Measurements from ENCODE around the gene RASAL1.

RASAL1 gene

DNA sequence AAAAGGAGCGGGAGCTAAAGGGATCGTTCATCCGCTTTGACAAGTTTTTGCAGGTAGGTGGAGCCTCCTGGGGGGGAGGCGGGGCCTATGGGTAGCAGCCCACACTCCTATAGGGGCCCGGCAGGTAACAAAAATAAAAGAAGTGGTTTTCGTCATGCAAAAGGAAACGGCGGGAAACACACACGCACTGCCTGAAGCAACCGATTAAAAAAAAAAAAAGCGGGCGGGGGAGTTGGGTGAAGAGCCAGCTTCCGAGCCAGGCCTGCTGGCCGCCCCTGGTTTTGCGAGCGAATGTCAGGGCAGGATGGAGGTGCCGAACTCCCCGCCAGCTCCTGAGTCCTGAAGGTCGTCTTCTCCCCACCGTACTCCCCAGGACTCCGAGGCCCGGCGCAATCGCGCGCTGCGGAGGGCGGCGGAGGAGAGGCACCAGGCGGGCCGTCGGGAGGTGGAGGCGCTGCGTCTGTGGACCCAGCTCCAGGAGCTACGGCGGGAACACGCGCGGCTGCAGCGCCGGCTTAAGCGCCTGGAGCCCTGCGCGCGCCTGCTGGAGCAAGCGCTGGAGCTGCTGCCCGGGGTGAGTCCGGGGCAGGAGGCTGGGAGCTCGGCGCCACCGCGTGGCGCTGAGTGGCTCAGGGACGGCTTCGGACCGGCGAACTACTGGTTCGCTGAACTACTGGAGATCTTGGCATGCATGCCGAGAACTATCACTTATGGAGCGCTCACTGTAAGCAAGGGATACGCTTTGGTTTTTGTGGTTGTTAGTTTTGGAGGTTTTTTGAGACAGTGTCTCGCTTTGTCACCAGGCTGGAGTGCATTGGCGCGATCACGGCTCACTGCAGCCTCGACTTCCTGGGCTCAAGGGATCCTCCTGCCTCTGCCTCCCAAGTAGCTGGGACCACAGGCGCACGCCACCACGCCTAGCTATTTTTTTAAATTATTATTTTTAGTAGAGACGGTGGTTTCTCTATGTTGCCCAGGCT is 17.6 kb upstream of the RASAL1 start:
- ChIA-PET CTCF (interaction anchor here (0.5 to 2.9 kb wide), 22 partner anchors 8 to 272 kb away, joined by 3 to 31 read pairs (median 3); partner anchors contain the start of gene RASAL1), POLR2A (interaction anchor here (1.0 to 1.6 kb wide), 7 partner anchors 8 to 69 kb away, joined by 3 to 17 read pairs (median 4); partner anchors contain the start of genes DDX54, RASAL1, RITA1 and TPCN1)
- Histone ChIP-seq H3K9me3 (ENCODE audit: control insufficient read depth, insufficient read depth, low read depth, low read length) (no peaks in the 10 kb centered on the region), H3K4me3 (ENCODE audit: low read depth, low read length) (peak overlapping the region; percentile 49), H3K36me3 (ENCODE audit: control insufficient read depth in 2 of 2, insufficient read depth in 1 of 2, low read length in 2 of 2) (peaks cover 0 to 12% of the 10 kb centered on the region in 2 experiments; a peak in 1 of 3 replicates), H3K4me1 (ENCODE audit: control insufficient read depth, insufficient read depth, low read length) (0 out of 2 replicates have a peak, but pooled peaks cover 3% of the 10 kb centered on the region), H3K27ac (ENCODE audit: extremely low read depth, low read depth, low read length) (no peak overlapping the region; the same call in 1 of the 2 replicates)
- TF ChIP-seq ZNF548 (tag by site-specific recombination; IDR thresholded peaks at IDR 0.05) (no peak), ZNF23 (tag by site-specific recombination; IDR thresholded peaks at IDR 0.05; ENCODE audit: borderline replicate concordance) (no peak), ZBTB17 (tag by site-specific recombination; IDR thresholded peaks at IDR 0.05) (peak; percentile 92), ZNF202 (tag by site-specific recombination; IDR thresholded peaks at IDR 0.05; ENCODE audit: borderline replicate concordance) (no peak), IKZF3 (tag by site-specific recombination; IDR thresholded peaks at IDR 0.05) (peak; percentile 71), ZNF785 (tag by site-specific recombination; IDR thresholded peaks at IDR 0.05) (0 out of 2 replicates have a peak, but pooled peaks have one; percentile 47), WT1 (tag by site-specific recombination; IDR thresholded peaks at IDR 0.05) (peak; percentile 13; the same call in 1 of the 2 replicates), ZNF488 (tag by site-specific recombination; IDR thresholded peaks at IDR 0.05) (no peak), ZNF239 (tag by site-specific recombination; IDR thresholded peaks at IDR 0.05) (no peak), GLIS2 (tag by site-specific recombination; IDR thresholded peaks at IDR 0.05) (peak; percentile 14; the same call in 1 of the 2 replicates), ZNF2 (tag by site-specific recombination; IDR thresholded peaks at IDR 0.05) (no peak; the same call in 1 of the 2 replicates), ZNF707 (tag by site-specific recombination; IDR thresholded peaks at IDR 0.05) (no peak), ZBTB20 (tag by site-specific recombination; IDR thresholded peaks at IDR 0.05) (peak; percentile 88), ZNF521 (tag by site-specific recombination; IDR thresholded peaks at IDR 0.05) (no peak), ZNF146 (tag by site-specific recombination; IDR thresholded peaks at IDR 0.05) (no peak), ZNF394 (tag by site-specific recombination; IDR thresholded peaks at IDR 0.05; ENCODE audit: borderline replicate concordance) (peak; percentile 48; the same call in 1 of the 2 replicates), ZNF660 (tag by site-specific recombination; IDR thresholded peaks at IDR 0.05) (peak; percentile 82; the same call in 1 of the 2 replicates), HOXA7 (CRISPR knock-in tag; IDR thresholded peaks at IDR 0.05; ENCODE audit: borderline replicate concordance) (no peak), ZNF658 (tag by site-specific recombination; IDR thresholded peaks at IDR 0.05) (no peak), ZNF792 (tag by site-specific recombination; IDR thresholded peaks at IDR 0.05) (0 out of 2 replicates have a peak, but pooled peaks have one; percentile 35)
- TF ChIP-seq, protein P1, sequence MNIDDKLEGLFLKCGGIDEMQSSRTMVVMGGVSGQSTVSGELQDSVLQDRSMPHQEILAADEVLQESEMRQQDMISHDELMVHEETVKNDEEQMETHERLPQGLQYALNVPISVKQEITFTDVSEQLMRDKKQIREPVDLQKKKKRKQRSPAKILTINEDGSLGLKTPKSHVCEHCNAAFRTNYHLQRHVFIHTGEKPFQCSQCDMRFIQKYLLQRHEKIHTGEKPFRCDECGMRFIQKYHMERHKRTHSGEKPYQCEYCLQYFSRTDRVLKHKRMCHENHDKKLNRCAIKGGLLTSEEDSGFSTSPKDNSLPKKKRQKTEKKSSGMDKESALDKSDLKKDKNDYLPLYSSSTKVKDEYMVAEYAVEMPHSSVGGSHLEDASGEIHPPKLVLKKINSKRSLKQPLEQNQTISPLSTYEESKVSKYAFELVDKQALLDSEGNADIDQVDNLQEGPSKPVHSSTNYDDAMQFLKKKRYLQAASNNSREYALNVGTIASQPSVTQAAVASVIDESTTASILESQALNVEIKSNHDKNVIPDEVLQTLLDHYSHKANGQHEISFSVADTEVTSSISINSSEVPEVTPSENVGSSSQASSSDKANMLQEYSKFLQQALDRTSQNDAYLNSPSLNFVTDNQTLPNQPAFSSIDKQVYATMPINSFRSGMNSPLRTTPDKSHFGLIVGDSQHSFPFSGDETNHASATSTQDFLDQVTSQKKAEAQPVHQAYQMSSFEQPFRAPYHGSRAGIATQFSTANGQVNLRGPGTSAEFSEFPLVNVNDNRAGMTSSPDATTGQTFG (tag by site-specific recombination; IDR thresholded peaks at IDR 0.05; ENCODE audit: borderline replicate concordance), result no peak
- TF ChIP-seq, protein P2, sequence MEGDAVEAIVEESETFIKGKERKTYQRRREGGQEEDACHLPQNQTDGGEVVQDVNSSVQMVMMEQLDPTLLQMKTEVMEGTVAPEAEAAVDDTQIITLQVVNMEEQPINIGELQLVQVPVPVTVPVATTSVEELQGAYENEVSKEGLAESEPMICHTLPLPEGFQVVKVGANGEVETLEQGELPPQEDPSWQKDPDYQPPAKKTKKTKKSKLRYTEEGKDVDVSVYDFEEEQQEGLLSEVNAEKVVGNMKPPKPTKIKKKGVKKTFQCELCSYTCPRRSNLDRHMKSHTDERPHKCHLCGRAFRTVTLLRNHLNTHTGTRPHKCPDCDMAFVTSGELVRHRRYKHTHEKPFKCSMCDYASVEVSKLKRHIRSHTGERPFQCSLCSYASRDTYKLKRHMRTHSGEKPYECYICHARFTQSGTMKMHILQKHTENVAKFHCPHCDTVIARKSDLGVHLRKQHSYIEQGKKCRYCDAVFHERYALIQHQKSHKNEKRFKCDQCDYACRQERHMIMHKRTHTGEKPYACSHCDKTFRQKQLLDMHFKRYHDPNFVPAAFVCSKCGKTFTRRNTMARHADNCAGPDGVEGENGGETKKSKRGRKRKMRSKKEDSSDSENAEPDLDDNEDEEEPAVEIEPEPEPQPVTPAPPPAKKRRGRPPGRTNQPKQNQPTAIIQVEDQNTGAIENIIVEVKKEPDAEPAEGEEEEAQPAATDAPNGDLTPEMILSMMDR (tag by site-specific recombination; IDR thresholded peaks at IDR 0.05), result peak; percentile 87
- TF ChIP-seq, protein P3, sequence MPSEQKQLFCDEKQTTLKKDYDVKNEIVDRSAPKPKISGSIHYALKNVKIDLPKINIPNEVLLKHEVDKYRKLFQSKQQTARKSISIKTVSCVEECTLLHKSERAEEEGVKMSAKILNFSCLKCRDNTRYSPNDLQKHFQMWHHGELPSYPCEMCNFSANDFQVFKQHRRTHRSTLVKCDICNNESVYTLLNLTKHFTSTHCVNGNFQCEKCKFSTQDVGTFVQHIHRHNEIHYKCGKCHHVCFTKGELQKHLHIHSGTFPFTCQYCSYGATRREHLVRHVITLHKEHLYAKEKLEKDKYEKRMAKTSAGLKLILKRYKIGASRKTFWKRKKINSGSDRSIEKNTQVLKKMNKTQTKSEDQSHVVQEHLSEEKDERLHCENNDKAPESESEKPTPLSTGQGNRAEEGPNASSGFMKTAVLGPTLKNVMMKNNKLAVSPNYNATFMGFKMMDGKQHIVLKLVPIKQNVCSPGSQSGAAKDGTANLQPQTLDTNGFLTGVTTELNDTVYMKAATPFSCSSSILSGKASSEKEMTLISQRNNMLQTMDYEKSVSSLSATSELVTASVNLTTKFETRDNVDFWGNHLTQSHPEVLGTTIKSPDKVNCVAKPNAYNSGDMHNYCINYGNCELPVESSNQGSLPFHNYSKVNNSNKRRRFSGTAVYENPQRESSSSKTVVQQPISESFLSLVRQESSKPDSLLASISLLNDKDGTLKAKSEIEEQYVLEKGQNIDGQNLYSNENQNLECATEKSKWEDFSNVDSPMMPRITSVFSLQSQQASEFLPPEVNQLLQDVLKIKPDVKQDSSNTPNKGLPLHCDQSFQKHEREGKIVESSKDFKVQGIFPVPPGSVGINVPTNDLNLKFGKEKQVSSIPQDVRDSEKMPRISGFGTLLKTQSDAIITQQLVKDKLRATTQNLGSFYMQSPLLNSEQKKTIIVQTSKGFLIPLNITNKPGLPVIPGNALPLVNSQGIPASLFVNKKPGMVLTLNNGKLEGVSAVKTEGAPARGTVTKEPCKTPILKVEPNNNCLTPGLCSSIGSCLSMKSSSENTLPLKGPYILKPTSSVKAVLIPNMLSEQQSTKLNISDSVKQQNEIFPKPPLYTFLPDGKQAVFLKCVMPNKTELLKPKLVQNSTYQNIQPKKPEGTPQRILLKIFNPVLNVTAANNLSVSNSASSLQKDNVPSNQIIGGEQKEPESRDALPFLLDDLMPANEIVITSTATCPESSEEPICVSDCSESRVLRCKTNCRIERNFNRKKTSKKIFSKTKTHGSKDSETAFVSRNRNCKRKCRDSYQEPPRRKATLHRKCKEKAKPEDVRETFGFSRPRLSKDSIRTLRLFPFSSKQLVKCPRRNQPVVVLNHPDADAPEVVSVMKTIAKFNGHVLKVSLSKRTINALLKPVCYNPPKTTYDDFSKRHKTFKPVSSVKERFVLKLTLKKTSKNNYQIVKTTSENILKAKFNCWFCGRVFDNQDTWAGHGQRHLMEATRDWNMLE (tag by site-specific recombination; conservative IDR thresholded peaks at IDR 0.05; ENCODE audit: low read depth), result no peak
- TF ChIP-seq, protein P4, sequence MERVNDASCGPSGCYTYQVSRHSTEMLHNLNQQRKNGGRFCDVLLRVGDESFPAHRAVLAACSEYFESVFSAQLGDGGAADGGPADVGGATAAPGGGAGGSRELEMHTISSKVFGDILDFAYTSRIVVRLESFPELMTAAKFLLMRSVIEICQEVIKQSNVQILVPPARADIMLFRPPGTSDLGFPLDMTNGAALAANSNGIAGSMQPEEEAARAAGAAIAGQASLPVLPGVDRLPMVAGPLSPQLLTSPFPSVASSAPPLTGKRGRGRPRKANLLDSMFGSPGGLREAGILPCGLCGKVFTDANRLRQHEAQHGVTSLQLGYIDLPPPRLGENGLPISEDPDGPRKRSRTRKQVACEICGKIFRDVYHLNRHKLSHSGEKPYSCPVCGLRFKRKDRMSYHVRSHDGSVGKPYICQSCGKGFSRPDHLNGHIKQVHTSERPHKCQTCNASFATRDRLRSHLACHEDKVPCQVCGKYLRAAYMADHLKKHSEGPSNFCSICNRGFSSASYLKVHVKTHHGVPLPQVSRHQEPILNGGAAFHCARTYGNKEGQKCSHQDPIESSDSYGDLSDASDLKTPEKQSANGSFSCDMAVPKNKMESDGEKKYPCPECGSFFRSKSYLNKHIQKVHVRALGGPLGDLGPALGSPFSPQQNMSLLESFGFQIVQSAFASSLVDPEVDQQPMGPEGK (tag by site-specific recombination; IDR thresholded peaks at IDR 0.05), result peak; percentile 71
